Liver (tissue), 9 donors: ENCODE results near the gene BOD1L1. TPM values are rescaled to one million over a fixed set of nuclear protein-coding genes. Genes with fewer than 3 reads are reported as not detected.

Source experiments
- DNase-seq: peaks from one replicate; pipeline ENCODE4 v3.0.0-alpha.2; 2017; ENCODE audit warnings: low spot score
- H3K27ac ChIP-seq, 2 donors: one replicate each; pipeline ENCODE4 v1.7.0; 2013; ENCODE audit warnings: inconsistent platforms in 2 of 2, low read length in 2 of 2, control low read depth in 1 of 2, low read depth in 1 of 2, mild to moderate bottlenecking in 1 of 2
- H3K27me3 ChIP-seq, 4 donors: one replicate each; pipeline versions ENCODE4 v1.6.1 to v1.7.0; 2013; ENCODE audit warnings: low read length in 3 of 4, inconsistent platforms in 1 of 4, mild to moderate bottlenecking in 1 of 4, moderate library complexity in 1 of 4; ENCODE audit not compliant: control insufficient read depth in 4 of 4, insufficient read depth in 4 of 4
- H3K36me3 ChIP-seq, 4 donors: one replicate each; pipeline versions ENCODE4 v1.6.1 to v1.7.0; 2013; ENCODE audit warnings: low read length in 3 of 4, mild to moderate bottlenecking in 3 of 4, low read depth in 1 of 4, moderate library complexity in 1 of 4; ENCODE audit not compliant: control insufficient read depth in 4 of 4, insufficient read depth in 3 of 4
- H3K4me1 ChIP-seq, 4 donors: one replicate each; pipeline versions ENCODE4 v1.6.1 to v1.7.0; 2013; ENCODE audit warnings: low read length in 3 of 4, mild to moderate bottlenecking in 3 of 4, moderate library complexity in 1 of 4; ENCODE audit not compliant: control insufficient read depth in 4 of 4, insufficient read depth in 4 of 4
- H3K4me3 ChIP-seq, 3 donors: one replicate each; pipeline versions ENCODE4 v1.6.1 to v1.7.0; 2013; ENCODE audit warnings: low read length in 3 of 3, control low read depth in 1 of 3, low read depth in 1 of 3, mild to moderate bottlenecking in 1 of 3
- H3K9ac ChIP-seq, 2 donors: one replicate each; pipeline ENCODE4 v1.7.0; 2013; ENCODE audit warnings: low read length in 2 of 2, mild to moderate bottlenecking in 2 of 2, moderate library complexity in 2 of 2, control low read depth in 1 of 2, low read depth in 1 of 2
- H3K9me3 ChIP-seq, 4 donors: one replicate each; pipeline versions ENCODE4 v1.6.1 to v1.7.0; 2013; ENCODE audit warnings: low read length in 3 of 4; ENCODE audit not compliant: control insufficient read depth in 4 of 4
- EGR1 ChIP-seq, 2 donors: IDR thresholded peaks; 2 replicates each; pipeline ENCODE4 v1.6.1; 2016 to 2018; ENCODE audit warnings: antibody characterized with exemption in 2 of 2, low read depth in 2 of 2
- FOXA1 ChIP-seq: IDR thresholded peaks from 2 replicates; pipeline ENCODE4 v1.6.1; 2016; ENCODE audit warnings: antibody characterized with exemption
- FOXA2 ChIP-seq: IDR thresholded peaks from 2 replicates; pipeline ENCODE4 v1.6.1; 2016; ENCODE audit warnings: antibody characterized with exemption
- GABPA ChIP-seq, 2 donors: IDR thresholded peaks in 1 of 2; conservative IDR thresholded peaks in 1 of 2; 2 replicates each; pipeline ENCODE4 v1.6.1; 2016; ENCODE audit warnings: antibody characterized with exemption in 2 of 2, mild to moderate bottlenecking in 1 of 2, moderate library complexity in 1 of 2
- HNF4A ChIP-seq, 2 donors: conservative IDR thresholded peaks; 2 replicates each; pipeline ENCODE4 v1.6.1; 2016; ENCODE audit warnings: antibody characterized with exemption in 2 of 2, mild to moderate bottlenecking in 2 of 2
- HNF4G ChIP-seq: IDR thresholded peaks from 2 replicates; pipeline ENCODE4 v1.6.1; 2016; ENCODE audit warnings: antibody characterized with exemption
- JUND ChIP-seq, 2 donors: IDR thresholded peaks; 2 replicates each; pipeline ENCODE4 v1.6.1; 2016; ENCODE audit warnings: antibody characterized with exemption in 2 of 2
- NR2F2 ChIP-seq: IDR thresholded peaks from 2 replicates; pipeline ENCODE4 v1.6.1; 2016; ENCODE audit warnings: antibody characterized with exemption
- RAD21 ChIP-seq, 2 donors: IDR thresholded peaks; 2 replicates each; pipeline ENCODE4 v1.6.1; 2016; ENCODE audit warnings: antibody characterized with exemption in 2 of 2, mild to moderate bottlenecking in 2 of 2
- SP1 ChIP-seq: IDR thresholded peaks from 2 replicates; pipeline ENCODE4 v1.6.1; 2018; ENCODE audit warnings: antibody characterized with exemption, mild to moderate bottlenecking
- TAF1 ChIP-seq: conservative IDR thresholded peaks from 2 replicates; pipeline ENCODE4 v1.6.1; 2016; ENCODE audit warnings: antibody characterized with exemption, mild to moderate bottlenecking
- YY1 ChIP-seq: IDR thresholded peaks from 2 replicates; pipeline ENCODE4 v1.6.1; 2016; ENCODE audit warnings: antibody characterized with exemption, mild to moderate bottlenecking
- WGBS: extraction: QIAGEN DNeasy Blood & Tissue Kit; methylation state at CpG from one replicate; pipeline ENCODE4 v1.1.7; 2013; 5-methylcytosine and 5-hydroxymethylcytosine counted together
- polyA plus RNA-seq, 2 donors: library from polyadenylated mRNA; stranded (reverse) in 1 of 2; unstranded in 1 of 2; fragments of 200-250 nt in 1 of 2; fragments of >200 nt in 1 of 2; fragmentation: Nextera tagmentation in 1 of 2; extraction: Ambion mirVana in 1 of 2; gene quantifications; one replicate each; pipeline versions ENCODE4 v1.2.1 to v1.2.3, GENCODE V29; 2013 to 2015
- total RNA-seq, 2 donors: library from RNA; depleted of rRNA; stranded (reverse); fragments of >200 nt; gene quantifications; one replicate each; pipeline ENCODE4 v1.2.3, GENCODE V29; 2014
- TF ChIP-seq, protein P1 (sequence below): IDR thresholded peaks from 2 replicates; pipeline ENCODE4 v1.6.1; 2016; ENCODE audit warnings: antibody characterized with exemption, mild to moderate bottlenecking
- TF ChIP-seq, protein P2 (sequence below): IDR thresholded peaks from 2 replicates; pipeline ENCODE4 v1.6.1; 2016; ENCODE audit warnings: antibody characterized with exemption
- TF ChIP-seq, protein P3 (sequence below): fragments of 150-350 bp; IDR thresholded peaks from 2 replicates; pipeline ENCODE4 v1.5.1; 2017; ENCODE audit warnings: improper control_type of control experiment, low read depth, low read length; ENCODE audit not compliant: missing input control
- TF ChIP-seq, protein P4 (sequence below): IDR thresholded peaks from 2 replicates; pipeline ENCODE4 v1.6.1; 2016; ENCODE audit warnings: antibody characterized with exemption
- donor health status: healthy.
- donor health status: healthy.
- donor health status: healthy.
- donor health status: healthy.
- donor health status: healthy.

Gene BOD1L1
- total and polyA plus RNA-seq, 4 donors: 4.1 to 19.2 (median 10.2) TPM

DNA sequence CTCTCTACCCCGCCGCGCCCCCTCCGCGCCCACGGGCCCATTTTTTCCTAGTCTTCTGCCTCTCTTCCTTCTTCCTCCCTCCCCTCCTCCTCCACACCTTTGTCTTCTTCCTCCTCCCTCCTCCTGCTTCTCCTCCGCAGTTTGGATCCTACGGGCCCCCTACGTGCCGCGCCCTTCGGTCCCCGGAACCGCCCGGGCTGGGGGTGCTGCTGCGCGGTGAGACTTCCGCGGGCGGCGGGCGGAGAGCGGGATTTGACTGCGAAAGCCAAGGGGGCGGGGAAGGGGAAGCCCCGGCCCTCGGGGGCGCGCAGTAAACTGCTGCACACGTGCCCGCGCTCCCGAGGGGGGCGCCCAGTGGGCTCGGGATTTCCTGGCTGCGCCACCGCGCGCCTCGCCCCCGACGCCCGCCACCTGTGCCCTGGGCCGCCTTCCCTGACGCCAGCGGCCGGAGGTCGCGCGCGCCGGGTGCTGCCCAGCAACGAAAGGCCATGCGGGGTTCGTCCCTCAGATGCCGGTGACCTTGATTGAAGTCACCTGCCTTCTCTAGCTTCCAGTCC lies 80.0 kb downstream of the BOD1L1 start:
- DNase-seq: no peak
- Histone ChIP-seq H3K9me3 (peaks cover 0 to 6% (median under 1%) of the 10 kb centered on the region in 4 donors), H3K9ac (no peak overlapping the region), H3K36me3 (no peaks in the 10 kb centered on the region), H3K27ac (no peak overlapping the region), H3K27me3 (peaks cover 5 to 30% (median 21%) of the 10 kb centered on the region in 4 donors), H3K4me3 (peak overlapping the region in 1 of 3 donors; percentile 47), H3K4me1 (peaks cover 18 to 39% (median 26%) of the 10 kb centered on the region in 4 donors)
- TF ChIP-seq GABPA (IDR thresholded peaks at IDR 0.05 in 1 of 2, conservative IDR thresholded peaks at IDR 0.05 in 1 of 2): no peak
- TF ChIP-seq NR2F2: no peak
- no peak for TF ChIP-seq SP1
- TF ChIP-seq JUND (IDR thresholded peaks at IDR 0.05): no peak
- TF ChIP-seq, protein P1, sequence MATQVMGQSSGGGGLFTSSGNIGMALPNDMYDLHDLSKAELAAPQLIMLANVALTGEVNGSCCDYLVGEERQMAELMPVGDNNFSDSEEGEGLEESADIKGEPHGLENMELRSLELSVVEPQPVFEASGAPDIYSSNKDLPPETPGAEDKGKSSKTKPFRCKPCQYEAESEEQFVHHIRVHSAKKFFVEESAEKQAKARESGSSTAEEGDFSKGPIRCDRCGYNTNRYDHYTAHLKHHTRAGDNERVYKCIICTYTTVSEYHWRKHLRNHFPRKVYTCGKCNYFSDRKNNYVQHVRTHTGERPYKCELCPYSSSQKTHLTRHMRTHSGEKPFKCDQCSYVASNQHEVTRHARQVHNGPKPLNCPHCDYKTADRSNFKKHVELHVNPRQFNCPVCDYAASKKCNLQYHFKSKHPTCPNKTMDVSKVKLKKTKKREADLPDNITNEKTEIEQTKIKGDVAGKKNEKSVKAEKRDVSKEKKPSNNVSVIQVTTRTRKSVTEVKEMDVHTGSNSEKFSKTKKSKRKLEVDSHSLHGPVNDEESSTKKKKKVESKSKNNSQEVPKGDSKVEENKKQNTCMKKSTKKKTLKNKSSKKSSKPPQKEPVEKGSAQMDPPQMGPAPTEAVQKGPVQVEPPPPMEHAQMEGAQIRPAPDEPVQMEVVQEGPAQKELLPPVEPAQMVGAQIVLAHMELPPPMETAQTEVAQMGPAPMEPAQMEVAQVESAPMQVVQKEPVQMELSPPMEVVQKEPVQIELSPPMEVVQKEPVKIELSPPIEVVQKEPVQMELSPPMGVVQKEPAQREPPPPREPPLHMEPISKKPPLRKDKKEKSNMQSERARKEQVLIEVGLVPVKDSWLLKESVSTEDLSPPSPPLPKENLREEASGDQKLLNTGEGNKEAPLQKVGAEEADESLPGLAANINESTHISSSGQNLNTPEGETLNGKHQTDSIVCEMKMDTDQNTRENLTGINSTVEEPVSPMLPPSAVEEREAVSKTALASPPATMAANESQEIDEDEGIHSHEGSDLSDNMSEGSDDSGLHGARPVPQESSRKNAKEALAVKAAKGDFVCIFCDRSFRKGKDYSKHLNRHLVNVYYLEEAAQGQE: no peak
- TF ChIP-seq, protein P2, sequence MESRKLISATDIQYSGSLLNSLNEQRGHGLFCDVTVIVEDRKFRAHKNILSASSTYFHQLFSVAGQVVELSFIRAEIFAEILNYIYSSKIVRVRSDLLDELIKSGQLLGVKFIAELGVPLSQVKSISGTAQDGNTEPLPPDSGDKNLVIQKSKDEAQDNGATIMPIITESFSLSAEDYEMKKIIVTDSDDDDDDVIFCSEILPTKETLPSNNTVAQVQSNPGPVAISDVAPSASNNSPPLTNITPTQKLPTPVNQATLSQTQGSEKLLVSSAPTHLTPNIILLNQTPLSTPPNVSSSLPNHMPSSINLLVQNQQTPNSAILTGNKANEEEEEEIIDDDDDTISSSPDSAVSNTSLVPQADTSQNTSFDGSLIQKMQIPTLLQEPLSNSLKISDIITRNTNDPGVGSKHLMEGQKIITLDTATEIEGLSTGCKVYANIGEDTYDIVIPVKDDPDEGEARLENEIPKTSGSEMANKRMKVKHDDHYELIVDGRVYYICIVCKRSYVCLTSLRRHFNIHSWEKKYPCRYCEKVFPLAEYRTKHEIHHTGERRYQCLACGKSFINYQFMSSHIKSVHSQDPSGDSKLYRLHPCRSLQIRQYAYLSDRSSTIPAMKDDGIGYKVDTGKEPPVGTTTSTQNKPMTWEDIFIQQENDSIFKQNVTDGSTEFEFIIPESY: no peak
- no peak for TF ChIP-seq TAF1
- TF ChIP-seq, protein P3, sequence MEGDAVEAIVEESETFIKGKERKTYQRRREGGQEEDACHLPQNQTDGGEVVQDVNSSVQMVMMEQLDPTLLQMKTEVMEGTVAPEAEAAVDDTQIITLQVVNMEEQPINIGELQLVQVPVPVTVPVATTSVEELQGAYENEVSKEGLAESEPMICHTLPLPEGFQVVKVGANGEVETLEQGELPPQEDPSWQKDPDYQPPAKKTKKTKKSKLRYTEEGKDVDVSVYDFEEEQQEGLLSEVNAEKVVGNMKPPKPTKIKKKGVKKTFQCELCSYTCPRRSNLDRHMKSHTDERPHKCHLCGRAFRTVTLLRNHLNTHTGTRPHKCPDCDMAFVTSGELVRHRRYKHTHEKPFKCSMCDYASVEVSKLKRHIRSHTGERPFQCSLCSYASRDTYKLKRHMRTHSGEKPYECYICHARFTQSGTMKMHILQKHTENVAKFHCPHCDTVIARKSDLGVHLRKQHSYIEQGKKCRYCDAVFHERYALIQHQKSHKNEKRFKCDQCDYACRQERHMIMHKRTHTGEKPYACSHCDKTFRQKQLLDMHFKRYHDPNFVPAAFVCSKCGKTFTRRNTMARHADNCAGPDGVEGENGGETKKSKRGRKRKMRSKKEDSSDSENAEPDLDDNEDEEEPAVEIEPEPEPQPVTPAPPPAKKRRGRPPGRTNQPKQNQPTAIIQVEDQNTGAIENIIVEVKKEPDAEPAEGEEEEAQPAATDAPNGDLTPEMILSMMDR: no peak
- no peak for TF ChIP-seq HNF4A (conservative IDR thresholded peaks at IDR 0.05)
- no peak for TF ChIP-seq YY1
- TF ChIP-seq, protein P4, sequence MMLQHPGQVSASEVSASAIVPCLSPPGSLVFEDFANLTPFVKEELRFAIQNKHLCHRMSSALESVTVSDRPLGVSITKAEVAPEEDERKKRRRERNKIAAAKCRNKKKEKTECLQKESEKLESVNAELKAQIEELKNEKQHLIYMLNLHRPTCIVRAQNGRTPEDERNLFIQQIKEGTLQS: no peak
- TF ChIP-seq FOXA1: no peak
- TF ChIP-seq FOXA2: no peak
- no peak for TF ChIP-seq HNF4G
- TF ChIP-seq RAD21 (IDR thresholded peaks at IDR 0.05): no peak
- no peak for TF ChIP-seq EGR1 (IDR thresholded peaks at IDR 0.05; ENCODE audit: low read depth in 2 of 2)
- WGBS: 2% methylated on average over 56 of the region's 56 CpGs
